HG03175 (cell line): Measurements from ENCODE around the gene GNAQ.

Source experiments
- ATAC-seq: cut with Tn5 transposase; IDR thresholded peaks from one replicate; pipeline ENCODE4 v1.9.1; 2021; ENCODE audit warnings: mild to moderate bottlenecking, moderate library complexity; ENCODE audit not compliant: unreplicated experiment

Gene GNAQ

GRCh38 chr9:78032730-78033457 is 1.3 kb upstream of the GNAQ start:
- ATAC-seq, result no peak

GRCh38 chr9:78031893-78032729 is 500 bp upstream of the GNAQ start:
- no peak for ATAC-seq

GRCh38 chr9:78030553-78031443 is 813 bp downstream of the GNAQ start:
- no peak for ATAC-seq

GRCh38 chr9:78030296-78030552 is 1.4 kb downstream of the GNAQ start:
- ATAC-seq, result no peak

GRCh38 chr9:78029551-78030295 is 1.9 kb downstream of the GNAQ start:
- no peak for ATAC-seq

- ATAC-seq, result no peak
Measured at GRCh38 chr9:78028926-78029325, 2.7 kb downstream of the GNAQ start.

GRCh38 chr9:78026947-78027346 is 4.7 kb downstream of the GNAQ start:
- ATAC-seq, result no peak

- ATAC-seq, result no peak
Measured at GRCh38 chr9:78026416-78026815, 5.2 kb downstream of the GNAQ start.

GRCh38 chr9:78025186-78025585 is 6.4 kb downstream of the GNAQ start:
- ATAC-seq, result no peak

GRCh38 chr9:78023003-78023741 is 8.4 kb downstream of the GNAQ start:
- ATAC-seq, result no peak

- no peak for ATAC-seq
Measured at GRCh38 chr9:78021697-78022096, 9.9 kb downstream of the GNAQ start.

- ATAC-seq, result no peak
Measured at GRCh38 chr9:78017190-78017693, 14.4 kb downstream of the GNAQ start.

- ATAC-seq, result no peak
Measured at GRCh38 chr9:78015241-78015640, 16.4 kb downstream of the GNAQ start.

- no peak for ATAC-seq
Measured at GRCh38 chr9:78014776-78015175, 16.8 kb downstream of the GNAQ start.

- no peak for ATAC-seq
Measured at GRCh38 chr9:78013934-78014333, 17.7 kb downstream of the GNAQ start.

- ATAC-seq, result no peak
Measured at GRCh38 chr9:78011049-78011448, 20.6 kb downstream of the GNAQ start.

- no peak for ATAC-seq
Measured at GRCh38 chr9:78010445-78010844, 21.2 kb downstream of the GNAQ start.

- no peak for ATAC-seq
Measured at GRCh38 chr9:78009186-78009585, 22.4 kb downstream of the GNAQ start.

- no peak for ATAC-seq
Measured at GRCh38 chr9:78006734-78007133, 24.9 kb downstream of the GNAQ start.
